WTC11 (cell line): ENCODE measurements around the gene OSBPL7. TPM values are rescaled to one million over a fixed set of nuclear protein-coding genes. Genes with fewer than 3 reads are reported as not detected.
"Not testable (repeated sequence)": the region's sequence is repeated elsewhere in the genome, so short reads cannot be mapped to it uniquely, and the experiment has no call there.

ENCODE experiments used
- ATAC-seq: fragments of 200-7000 bp; cut with Tn5 transposase; 2 replicates; pipeline ENCODE4 v1.10.0; 2021; ENCODE audit warnings: mild to moderate bottlenecking, moderate library complexity
- CTCF ChIA-PET: fragments of 300-600 bp; sonication (Branson Sonifier 250); formaldehyde crosslinking; loops from one replicate; lab custom pipeline; 2021; ENCODE audit warnings: antibody characterized with exemption; lab: Charles Lee
- POLR2A ChIA-PET: fragments of 350-600 bp; sonication (Branson Sonifier 250); formaldehyde crosslinking; loops from one replicate; lab custom pipeline; 2021; ENCODE audit warnings: antibody characterized with exemption; lab: Charles Lee
- DNase-seq: peaks from one replicate; pipeline ENCODE4 v3.0.0; 2021; ENCODE audit warnings: low spot score
- H3K27ac Mint-ChIP-seq: 2 replicates; pipeline ENCODE4 v1.8.0; 2021; ENCODE audit warnings: mixed read lengths
- H3K27me3 Mint-ChIP-seq: 2 replicates; pipeline ENCODE4 v1.8.0; 2021; ENCODE audit warnings: low read depth, mild to moderate bottlenecking, moderate library complexity, mixed read lengths
- H3K36me3 Mint-ChIP-seq: 2 replicates; pipeline ENCODE4 v1.8.0; 2021; ENCODE audit warnings: mixed read lengths
- H3K4me1 Mint-ChIP-seq: 2 replicates; pipeline ENCODE4 v1.8.0; 2022; ENCODE audit warnings: mixed read lengths
- H3K4me3 Mint-ChIP-seq: 2 replicates; pipeline ENCODE4 v1.8.0; 2021; ENCODE audit warnings: mild to moderate bottlenecking, moderate library complexity, mixed read lengths
- H3K9me3 Mint-ChIP-seq: 2 replicates; pipeline ENCODE4 v1.8.0; 2021; ENCODE audit warnings: mixed read lengths
- CREB1 ChIP-seq: sonication (generic); formaldehyde crosslinking; IDR thresholded peaks from 2 replicates; pipeline ENCODE4 v1.8.0; 2023; ENCODE audit warnings: mild to moderate bottlenecking, missing genetic modification reagents
- EMX1 ChIP-seq: fragments of 250-450 bp; sonication (Bioruptor Pico); IDR thresholded peaks from 2 replicates; pipeline ENCODE4 v1.8.0; 2021; ENCODE audit warnings: mild to moderate bottlenecking
- FOXJ3 ChIP-seq: sonication (generic); formaldehyde crosslinking; IDR thresholded peaks from 2 replicates; pipeline ENCODE4 v1.9.0; 2021; ENCODE audit warnings: missing genetic modification reagents, mild to moderate bottlenecking, borderline replicate concordance
- GTF2I ChIP-seq: fragments of 250-450 bp; sonication (Bioruptor Pico); conservative IDR thresholded peaks from 2 replicates; pipeline ENCODE4 v1.4.0; 2021; ENCODE audit warnings: mild to moderate bottlenecking
- NFATC4 ChIP-seq: fragments of 250-450 bp; sonication (Bioruptor Pico); IDR thresholded peaks from 2 replicates; pipeline ENCODE4 v1.9.0; 2021; ENCODE audit warnings: mild to moderate bottlenecking
- NR3C1 ChIP-seq: sonication (generic); formaldehyde crosslinking; conservative IDR thresholded peaks from 2 replicates; pipeline ENCODE4 v1.8.1; 2023; ENCODE audit warnings: low read depth, mild to moderate bottlenecking, missing genetic modification reagents
- PRRX2 ChIP-seq: fragments of 250-450 bp; sonication (Bioruptor Pico); IDR thresholded peaks from 2 replicates; pipeline ENCODE4 v1.8.0; 2021; ENCODE audit warnings: mild to moderate bottlenecking
- SMAD3 ChIP-seq: sonication (generic); formaldehyde crosslinking; IDR thresholded peaks from 2 replicates; pipeline ENCODE4 v1.8.0; 2022; ENCODE audit warnings: missing genetic modification reagents, mild to moderate bottlenecking, borderline replicate concordance
- SP1 ChIP-seq: sonication (generic); formaldehyde crosslinking; conservative IDR thresholded peaks from 2 replicates; pipeline ENCODE4 v1.8.1; 2022; ENCODE audit warnings: missing genetic modification reagents
- TEAD1 ChIP-seq: sonication (generic); formaldehyde crosslinking; IDR thresholded peaks from 2 replicates; pipeline ENCODE4 v1.8.0; 2022; ENCODE audit warnings: mild to moderate bottlenecking, missing genetic modification reagents
- TEAD4 ChIP-seq: sonication (generic); formaldehyde crosslinking; IDR thresholded peaks from 2 replicates; pipeline ENCODE4 v1.8.0; 2022; ENCODE audit warnings: mild to moderate bottlenecking, missing genetic modification reagents
- ZNF263 ChIP-seq: sonication (generic); formaldehyde crosslinking; IDR thresholded peaks from 2 replicates; pipeline ENCODE4 v1.8.1; 2022; ENCODE audit warnings: low read depth, mild to moderate bottlenecking, moderate library complexity, missing genetic modification reagents
- ZNF416 ChIP-seq: fragments of 250-450 bp; sonication (Bioruptor Pico); IDR thresholded peaks from 2 replicates; pipeline ENCODE4 v1.9.0; 2021; ENCODE audit warnings: mild to moderate bottlenecking, inconsistent platforms
- ZNF671 ChIP-seq: fragments of 250-450 bp; sonication (Bioruptor Pico); IDR thresholded peaks from 2 replicates; pipeline ENCODE4 v1.8.0; 2021; ENCODE audit warnings: mild to moderate bottlenecking
- total RNA-seq: library from RNA; stranded (reverse); gene quantifications from 3 replicates; pipeline ENCODE4 v1.2.3, GENCODE V29; 2021
- TF ChIP-seq, protein P1 (sequence below): fragments of 250-450 bp; sonication (Bioruptor Pico); IDR thresholded peaks from 2 replicates; pipeline ENCODE4 v2.1.2; 2022; ENCODE audit warnings: mild to moderate bottlenecking, moderate library complexity
- TF ChIP-seq, protein P2 (sequence below): sonication (generic); formaldehyde crosslinking; IDR thresholded peaks from 2 replicates; pipeline ENCODE4 v1.8.1; 2023; ENCODE audit warnings: mild to moderate bottlenecking, missing genetic modification reagents
- TF ChIP-seq, protein P3 (sequence below): sonication (generic); formaldehyde crosslinking; IDR thresholded peaks from 2 replicates; pipeline ENCODE4 v1.8.0; 2023; ENCODE audit warnings: missing genetic modification reagents
- TF ChIP-seq, protein P4 (sequence below): sonication (generic); formaldehyde crosslinking; IDR thresholded peaks from 2 replicates; pipeline ENCODE4 v1.8.1; 2022; ENCODE audit warnings: low read depth, missing genetic modification reagents, borderline replicate concordance
- TF ChIP-seq, protein P5 (sequence below): sonication (generic); formaldehyde crosslinking; IDR thresholded peaks from 2 replicates; pipeline ENCODE4 v1.8.0; 2022; ENCODE audit warnings: mild to moderate bottlenecking, missing genetic modification reagents
- TF ChIP-seq, protein P6 (sequence below): fragments of 250-450 bp; sonication (Bioruptor Pico); IDR thresholded peaks from 2 replicates; pipeline ENCODE4 v1.9.0; 2021; ENCODE audit warnings: mild to moderate bottlenecking, borderline replicate concordance
- TF ChIP-seq, protein P7 (sequence below): fragments of 200-600 bp; IDR thresholded peaks from 2 replicates; pipeline ENCODE4 v1.8.0; 2022; ENCODE audit warnings: antibody characterized with exemption

Gene OSBPL7
- total RNA-seq, 1 experiment from 2014 or later, result 13.5 TPM

DNA sequence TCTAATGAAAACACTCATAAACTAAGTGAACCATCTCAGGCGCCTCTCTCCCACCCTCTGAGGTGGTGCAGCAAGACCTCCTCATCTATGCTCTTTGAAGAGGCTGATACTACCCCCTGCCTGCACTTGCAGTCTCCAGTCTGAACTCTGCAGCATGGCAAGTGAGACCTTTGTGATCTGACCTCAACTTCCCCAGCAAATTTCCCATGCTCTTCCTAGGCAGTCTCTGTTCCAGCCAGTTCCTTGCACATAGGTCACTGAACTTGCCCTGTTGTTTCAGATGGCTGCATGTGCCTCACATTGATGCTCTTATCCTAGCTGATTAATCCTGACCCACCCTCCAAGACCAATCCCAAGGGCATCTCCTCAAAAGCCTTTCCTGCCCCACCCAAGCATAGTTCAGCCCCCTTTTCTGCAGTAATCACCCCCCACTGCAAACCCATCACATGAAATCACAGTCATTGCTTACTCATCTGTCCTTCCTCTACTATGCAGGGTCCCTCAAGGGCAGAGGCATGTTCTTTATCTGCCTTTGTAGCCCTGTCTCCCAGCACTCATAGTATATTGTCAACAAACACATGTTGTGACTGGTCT is 46.5 kb downstream of the OSBPL7 start (continued):
- TF ChIP-seq, protein P1, sequence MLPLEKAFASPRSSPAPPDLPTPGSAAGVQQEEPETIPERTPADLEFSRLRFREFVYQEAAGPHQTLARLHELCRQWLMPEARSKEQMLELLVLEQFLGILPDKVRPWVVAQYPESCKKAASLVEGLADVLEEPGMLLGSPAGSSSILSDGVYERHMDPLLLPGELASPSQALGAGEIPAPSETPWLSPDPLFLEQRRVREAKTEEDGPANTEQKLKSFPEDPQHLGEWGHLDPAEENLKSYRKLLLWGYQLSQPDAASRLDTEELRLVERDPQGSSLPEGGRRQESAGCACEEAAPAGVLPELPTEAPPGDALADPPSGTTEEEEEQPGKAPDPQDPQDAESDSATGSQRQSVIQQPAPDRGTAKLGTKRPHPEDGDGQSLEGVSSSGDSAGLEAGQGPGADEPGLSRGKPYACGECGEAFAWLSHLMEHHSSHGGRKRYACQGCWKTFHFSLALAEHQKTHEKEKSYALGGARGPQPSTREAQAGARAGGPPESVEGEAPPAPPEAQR, result no peak
- TF ChIP-seq, protein P2, sequence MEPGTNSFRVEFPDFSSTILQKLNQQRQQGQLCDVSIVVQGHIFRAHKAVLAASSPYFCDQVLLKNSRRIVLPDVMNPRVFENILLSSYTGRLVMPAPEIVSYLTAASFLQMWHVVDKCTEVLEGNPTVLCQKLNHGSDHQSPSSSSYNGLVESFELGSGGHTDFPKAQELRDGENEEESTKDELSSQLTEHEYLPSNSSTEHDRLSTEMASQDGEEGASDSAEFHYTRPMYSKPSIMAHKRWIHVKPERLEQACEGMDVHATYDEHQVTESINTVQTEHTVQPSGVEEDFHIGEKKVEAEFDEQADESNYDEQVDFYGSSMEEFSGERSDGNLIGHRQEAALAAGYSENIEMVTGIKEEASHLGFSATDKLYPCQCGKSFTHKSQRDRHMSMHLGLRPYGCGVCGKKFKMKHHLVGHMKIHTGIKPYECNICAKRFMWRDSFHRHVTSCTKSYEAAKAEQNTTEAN (CRISPR knock-in tag), result no peak
- TF ChIP-seq, protein P3, sequence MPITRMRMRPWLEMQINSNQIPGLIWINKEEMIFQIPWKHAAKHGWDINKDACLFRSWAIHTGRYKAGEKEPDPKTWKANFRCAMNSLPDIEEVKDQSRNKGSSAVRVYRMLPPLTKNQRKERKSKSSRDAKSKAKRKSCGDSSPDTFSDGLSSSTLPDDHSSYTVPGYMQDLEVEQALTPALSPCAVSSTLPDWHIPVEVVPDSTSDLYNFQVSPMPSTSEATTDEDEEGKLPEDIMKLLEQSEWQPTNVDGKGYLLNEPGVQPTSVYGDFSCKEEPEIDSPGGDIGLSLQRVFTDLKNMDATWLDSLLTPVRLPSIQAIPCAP (CRISPR knock-in tag), result no peak

DNA sequence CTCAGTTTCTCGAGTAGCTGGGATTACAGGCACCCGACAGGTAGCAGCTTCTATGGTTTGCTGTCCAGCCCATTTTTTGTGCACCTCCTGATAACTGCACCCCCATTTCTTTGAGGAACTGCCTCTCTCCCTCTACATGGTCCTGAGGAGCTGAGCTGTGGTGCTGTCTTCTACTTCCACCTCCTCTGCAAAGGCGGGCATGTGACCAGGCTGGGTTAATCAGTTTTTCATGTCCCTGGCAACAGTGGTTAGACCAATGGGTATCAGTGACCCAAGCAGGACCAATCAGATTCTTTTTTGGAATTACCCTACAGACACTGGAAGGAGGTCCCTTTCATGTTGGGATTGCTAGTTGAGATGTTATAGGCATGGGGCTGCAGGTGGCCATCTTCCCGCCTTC is 47.3 kb downstream of the OSBPL7 start:
- Mint-ChIP-seq H3K9me3 (peaks cover 20% of the 10 kb centered on the region), H3K4me3 (no peak overlapping the region), H3K36me3 (no peaks in the 10 kb centered on the region), H3K27me3 (peaks cover 33% of the 10 kb centered on the region), H3K27ac (no peak overlapping the region), H3K4me1 (no peaks in the 10 kb centered on the region)
- TF ChIP-seq, protein P2 (CRISPR knock-in tag), result no peak
- TF ChIP-seq GTF2I (CRISPR knock-in tag) (no peak), TEAD1 (CRISPR knock-in tag) (no peak), NFATC4 (CRISPR knock-in tag) (no peak), ZNF671 (no peak), FOXJ3 (CRISPR knock-in tag) (no peak), SP1 (CRISPR knock-in tag) (no peak), CREB1 (CRISPR knock-in tag) (no peak), EMX1 (CRISPR knock-in tag) (no peak), ZNF416 (CRISPR knock-in tag) (no peak), SMAD3 (no peak), ZNF263 (no peak), NR3C1 (no peak), PRRX2 (CRISPR knock-in tag) (no peak), TEAD4 (CRISPR knock-in tag) (no peak)
- TF ChIP-seq, protein P4, sequence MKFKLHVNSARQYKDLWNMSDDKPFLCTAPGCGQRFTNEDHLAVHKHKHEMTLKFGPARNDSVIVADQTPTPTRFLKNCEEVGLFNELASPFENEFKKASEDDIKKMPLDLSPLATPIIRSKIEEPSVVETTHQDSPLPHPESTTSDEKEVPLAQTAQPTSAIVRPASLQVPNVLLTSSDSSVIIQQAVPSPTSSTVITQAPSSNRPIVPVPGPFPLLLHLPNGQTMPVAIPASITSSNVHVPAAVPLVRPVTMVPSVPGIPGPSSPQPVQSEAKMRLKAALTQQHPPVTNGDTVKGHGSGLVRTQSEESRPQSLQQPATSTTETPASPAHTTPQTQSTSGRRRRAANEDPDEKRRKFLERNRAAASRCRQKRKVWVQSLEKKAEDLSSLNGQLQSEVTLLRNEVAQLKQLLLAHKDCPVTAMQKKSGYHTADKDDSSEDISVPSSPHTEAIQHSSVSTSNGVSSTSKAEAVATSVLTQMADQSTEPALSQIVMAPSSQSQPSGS, result no peak
- TF ChIP-seq, protein P5, sequence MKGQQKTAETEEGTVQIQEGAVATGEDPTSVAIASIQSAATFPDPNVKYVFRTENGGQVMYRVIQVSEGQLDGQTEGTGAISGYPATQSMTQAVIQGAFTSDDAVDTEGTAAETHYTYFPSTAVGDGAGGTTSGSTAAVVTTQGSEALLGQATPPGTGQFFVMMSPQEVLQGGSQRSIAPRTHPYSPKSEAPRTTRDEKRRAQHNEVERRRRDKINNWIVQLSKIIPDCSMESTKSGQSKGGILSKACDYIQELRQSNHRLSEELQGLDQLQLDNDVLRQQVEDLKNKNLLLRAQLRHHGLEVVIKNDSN (CRISPR knock-in tag), result no peak
- TF ChIP-seq, protein P6, sequence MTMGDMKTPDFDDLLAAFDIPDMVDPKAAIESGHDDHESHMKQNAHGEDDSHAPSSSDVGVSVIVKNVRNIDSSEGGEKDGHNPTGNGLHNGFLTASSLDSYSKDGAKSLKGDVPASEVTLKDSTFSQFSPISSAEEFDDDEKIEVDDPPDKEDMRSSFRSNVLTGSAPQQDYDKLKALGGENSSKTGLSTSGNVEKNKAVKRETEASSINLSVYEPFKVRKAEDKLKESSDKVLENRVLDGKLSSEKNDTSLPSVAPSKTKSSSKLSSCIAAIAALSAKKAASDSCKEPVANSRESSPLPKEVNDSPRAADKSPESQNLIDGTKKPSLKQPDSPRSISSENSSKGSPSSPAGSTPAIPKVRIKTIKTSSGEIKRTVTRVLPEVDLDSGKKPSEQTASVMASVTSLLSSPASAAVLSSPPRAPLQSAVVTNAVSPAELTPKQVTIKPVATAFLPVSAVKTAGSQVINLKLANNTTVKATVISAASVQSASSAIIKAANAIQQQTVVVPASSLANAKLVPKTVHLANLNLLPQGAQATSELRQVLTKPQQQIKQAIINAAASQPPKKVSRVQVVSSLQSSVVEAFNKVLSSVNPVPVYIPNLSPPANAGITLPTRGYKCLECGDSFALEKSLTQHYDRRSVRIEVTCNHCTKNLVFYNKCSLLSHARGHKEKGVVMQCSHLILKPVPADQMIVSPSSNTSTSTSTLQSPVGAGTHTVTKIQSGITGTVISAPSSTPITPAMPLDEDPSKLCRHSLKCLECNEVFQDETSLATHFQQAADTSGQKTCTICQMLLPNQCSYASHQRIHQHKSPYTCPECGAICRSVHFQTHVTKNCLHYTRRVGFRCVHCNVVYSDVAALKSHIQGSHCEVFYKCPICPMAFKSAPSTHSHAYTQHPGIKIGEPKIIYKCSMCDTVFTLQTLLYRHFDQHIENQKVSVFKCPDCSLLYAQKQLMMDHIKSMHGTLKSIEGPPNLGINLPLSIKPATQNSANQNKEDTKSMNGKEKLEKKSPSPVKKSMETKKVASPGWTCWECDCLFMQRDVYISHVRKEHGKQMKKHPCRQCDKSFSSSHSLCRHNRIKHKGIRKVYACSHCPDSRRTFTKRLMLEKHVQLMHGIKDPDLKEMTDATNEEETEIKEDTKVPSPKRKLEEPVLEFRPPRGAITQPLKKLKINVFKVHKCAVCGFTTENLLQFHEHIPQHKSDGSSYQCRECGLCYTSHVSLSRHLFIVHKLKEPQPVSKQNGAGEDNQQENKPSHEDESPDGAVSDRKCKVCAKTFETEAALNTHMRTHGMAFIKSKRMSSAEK (CRISPR knock-in tag), result no peak
- TF ChIP-seq, protein P7, sequence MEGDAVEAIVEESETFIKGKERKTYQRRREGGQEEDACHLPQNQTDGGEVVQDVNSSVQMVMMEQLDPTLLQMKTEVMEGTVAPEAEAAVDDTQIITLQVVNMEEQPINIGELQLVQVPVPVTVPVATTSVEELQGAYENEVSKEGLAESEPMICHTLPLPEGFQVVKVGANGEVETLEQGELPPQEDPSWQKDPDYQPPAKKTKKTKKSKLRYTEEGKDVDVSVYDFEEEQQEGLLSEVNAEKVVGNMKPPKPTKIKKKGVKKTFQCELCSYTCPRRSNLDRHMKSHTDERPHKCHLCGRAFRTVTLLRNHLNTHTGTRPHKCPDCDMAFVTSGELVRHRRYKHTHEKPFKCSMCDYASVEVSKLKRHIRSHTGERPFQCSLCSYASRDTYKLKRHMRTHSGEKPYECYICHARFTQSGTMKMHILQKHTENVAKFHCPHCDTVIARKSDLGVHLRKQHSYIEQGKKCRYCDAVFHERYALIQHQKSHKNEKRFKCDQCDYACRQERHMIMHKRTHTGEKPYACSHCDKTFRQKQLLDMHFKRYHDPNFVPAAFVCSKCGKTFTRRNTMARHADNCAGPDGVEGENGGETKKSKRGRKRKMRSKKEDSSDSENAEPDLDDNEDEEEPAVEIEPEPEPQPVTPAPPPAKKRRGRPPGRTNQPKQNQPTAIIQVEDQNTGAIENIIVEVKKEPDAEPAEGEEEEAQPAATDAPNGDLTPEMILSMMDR, result no peak
- ATAC-seq, result no peak
- ChIA-PET POLR2A (no interaction called here), CTCF (no interaction called here)
- DNase-seq, result no peak

DNA sequence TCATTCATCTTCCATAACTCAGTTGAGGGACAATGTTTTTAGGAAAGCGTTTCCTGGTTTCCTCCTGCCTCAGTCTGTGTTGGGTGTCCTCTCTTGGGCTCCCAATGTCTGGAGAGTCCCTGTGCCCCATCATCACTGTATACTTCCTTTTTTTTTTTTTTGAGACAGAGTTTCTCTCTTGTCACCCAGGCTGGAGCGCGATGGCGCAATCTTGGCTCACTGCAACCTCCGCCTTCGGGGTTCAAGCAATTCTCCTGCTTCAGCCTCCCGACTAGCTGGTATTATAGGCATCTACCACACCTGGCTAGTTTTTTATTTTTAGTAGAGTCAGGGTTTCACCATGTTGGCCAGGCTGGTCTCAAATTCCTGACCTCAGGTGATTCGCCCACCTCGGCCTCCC is 47.9 kb downstream of the OSBPL7 start:
- CTCF ChIA-PET, result interaction anchor here (0.6 kb wide), 1 partner anchor 979 kb away, joined by 3 read pairs; no protein-coding TSS in a partner anchor
- peaks cover 38% of the 10 kb centered on the region for H3K27me3 Mint-ChIP-seq
- H3K4me3 Mint-ChIP-seq, H3K4me1 Mint-ChIP-seq, DNase-seq, H3K36me3 Mint-ChIP-seq, H3K27ac Mint-ChIP-seq, ATAC-seq, POLR2A ChIA-PET: not testable (repeated sequence)
- H3K9me3 Mint-ChIP-seq, result peaks cover 27% of the 10 kb centered on the region
